HG03103 (cell line): ENCODE measurements around the gene NUP62CL.
A peak's percentile ranks its signal among the peaks of the same experiment; 100 is the strongest.
"Not testable (repeated sequence)": the region's sequence is repeated elsewhere in the genome, so short reads cannot be mapped to it uniquely, and the experiment has no call there.

ENCODE experiments used
- ATAC-seq: cut with Tn5 transposase; IDR thresholded peaks from one replicate; pipeline ENCODE4 v1.9.1; 2021; ENCODE audit warnings: low read depth; ENCODE audit not compliant: unreplicated experiment

The NUP62CL gene

DNA sequence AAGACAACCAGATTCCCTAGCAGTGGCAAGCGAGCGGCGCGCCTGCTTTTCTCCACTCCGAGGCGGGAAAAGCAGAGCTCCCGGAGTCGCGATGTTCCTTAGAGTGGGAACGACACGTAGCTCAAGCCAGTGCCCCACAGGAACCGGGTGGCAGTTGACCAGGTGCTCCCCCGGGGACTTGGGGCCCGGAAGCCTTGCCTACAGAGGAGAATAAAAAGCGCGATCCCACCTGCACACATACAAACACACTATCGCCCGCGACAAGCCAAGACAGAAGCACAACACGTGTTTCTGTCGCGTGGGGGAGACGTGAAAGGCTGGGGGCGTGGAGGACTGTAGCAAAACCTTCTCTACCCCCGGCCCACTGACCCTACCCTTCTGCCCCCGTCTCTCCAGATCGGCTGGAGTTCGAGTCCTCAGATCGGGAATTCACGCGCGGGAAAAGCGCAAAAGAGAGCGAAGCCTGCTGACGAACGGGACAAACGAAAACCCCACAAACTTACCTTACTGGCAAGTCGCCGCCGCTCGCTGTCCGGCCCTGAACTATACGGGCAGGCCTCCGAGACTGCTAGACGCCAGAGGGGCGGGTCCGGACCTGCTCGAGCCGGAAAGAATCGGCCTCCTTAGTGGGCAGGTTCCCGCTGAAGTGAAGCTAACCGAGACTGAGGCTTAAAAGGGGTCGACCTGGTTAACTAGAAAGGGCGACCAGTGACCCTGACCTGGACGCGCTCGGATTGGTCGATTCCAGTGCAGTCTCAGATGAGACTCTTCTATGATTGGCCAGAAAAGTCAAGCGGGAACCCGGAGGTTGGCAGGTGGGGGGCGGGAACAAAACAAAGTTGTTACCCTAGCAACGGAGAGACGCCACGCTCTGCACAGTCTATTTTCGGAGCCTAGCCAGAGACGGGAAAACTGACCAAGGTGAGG lies at the start of gene NUP62CL, which contains the start of gene DNAAF6:
NUP62CL (minus strand) TSS at position 664 of the 927 bp plus-strand sequence. CDS start 31,287 bp downstream, outside the sequence.
DNAAF6 (plus strand) TSS at position 842 of the 927 bp plus-strand sequence. CDS start 6,265 bp downstream, outside the sequence.
- peak; percentile 98 for ATAC-seq

GRCh38 chrX:107228486-107228819 lies 22.2 kb upstream of the NUP62CL start:
- ATAC-seq: no peak

- no peak for ATAC-seq
Observed at GRCh38 chrX:107227780-107228485, 21.7 kb upstream of the NUP62CL start.

DNA sequence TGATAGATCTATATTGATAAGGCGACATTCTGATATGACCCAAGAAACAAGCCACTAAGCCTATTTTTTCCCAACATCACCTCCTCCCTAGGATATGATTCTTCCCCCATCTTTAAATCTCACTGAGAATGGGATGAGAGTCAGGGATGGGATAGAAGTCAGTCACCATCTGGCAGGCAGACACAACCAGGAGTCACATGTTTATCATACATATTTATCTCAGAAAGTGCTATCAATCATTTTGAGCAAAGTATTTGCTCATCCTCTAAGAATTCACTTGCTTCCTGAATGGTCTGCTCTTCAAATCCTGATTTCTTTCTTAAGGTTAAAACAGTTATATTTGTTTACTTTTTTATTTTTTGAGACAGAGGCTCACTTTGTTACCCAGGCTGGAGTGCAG lies 20.5 kb upstream of the NUP62CL start:
- no peak for ATAC-seq

DNA sequence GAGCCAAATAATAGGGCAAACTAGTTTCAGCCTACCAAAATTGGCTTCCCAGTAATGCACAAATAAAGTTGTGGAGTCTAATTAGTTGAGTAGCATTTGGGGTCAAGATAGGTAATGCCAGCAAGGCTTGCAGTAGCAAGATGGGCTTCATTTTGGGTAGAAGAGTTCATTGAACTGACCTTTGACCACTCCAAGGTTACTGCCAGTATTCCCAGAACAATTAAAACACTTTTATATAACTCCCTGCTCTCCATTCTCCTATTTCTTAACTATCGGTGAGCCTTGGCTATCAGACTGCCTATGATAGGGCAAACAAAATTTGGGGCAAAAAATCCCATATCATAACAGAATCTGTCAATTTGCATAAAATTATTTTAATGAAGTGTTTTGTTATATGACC lies 7.2 kb upstream of the NUP62CL start:
- ATAC-seq: no peak

DNA sequence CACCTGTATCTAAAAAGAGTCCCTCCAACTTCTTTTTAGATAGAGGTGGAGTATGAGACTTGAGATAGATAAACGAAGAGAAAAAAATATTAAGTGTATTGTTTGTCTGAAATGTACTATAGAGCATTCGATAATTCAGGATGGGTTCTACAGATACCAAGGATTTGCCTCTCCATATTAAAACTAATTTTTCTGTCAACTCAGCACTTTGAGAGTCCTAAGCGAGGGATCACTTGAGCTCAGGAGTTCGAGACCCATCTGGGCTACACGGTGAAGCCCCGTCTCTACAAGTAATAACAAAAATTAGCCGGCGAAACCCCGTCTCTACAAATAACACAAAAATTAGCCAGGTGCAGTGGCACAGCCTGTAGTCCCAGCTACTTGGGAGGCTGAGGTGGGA lies 1.7 kb upstream of the NUP62CL start:
- ATAC-seq: no peak

- no peak for ATAC-seq
Observed at GRCh38 chrX:107207089-107207488, 856 bp upstream of the NUP62CL start.

DNA sequence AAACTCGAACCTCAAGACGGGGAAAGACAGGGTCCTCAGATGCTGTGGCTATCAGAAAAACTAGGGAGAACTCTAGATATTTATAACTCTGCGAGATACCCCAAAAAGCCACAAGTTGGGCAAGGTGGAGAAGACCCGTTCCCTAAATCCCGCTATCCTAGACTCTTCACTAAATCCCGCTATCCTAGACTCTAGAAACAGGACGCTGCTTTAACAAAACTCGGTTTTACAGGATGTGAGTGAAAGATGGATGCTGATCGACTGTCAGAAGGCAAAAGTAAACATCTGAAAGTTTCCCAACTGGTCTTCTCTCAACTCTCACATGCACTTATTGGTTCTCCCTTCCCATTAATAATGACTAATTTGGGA lies 448 bp upstream of the NUP62CL start:
- no peak for ATAC-seq

- no peak for ATAC-seq
Observed at GRCh38 chrX:107204068-107204605, 2.1 kb downstream of the NUP62CL start.

DNA sequence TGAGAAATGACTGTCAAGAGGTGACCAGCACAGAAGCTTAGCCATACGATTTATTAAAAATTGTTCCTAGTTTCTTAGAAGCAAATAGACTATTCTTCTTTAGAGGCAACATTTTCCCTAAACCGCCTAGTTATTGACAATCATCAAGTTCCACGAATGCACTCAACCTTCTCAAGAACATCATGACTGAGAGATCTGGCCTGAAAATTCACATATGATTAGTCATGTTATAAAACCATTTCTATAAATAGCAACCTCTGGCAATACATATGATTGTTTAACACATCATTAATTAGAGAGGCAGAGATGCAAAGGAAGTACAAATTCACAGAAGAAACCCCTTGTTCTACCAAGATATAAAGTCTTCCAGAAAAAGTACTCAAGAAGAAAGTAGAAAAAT lies 6.7 kb downstream of the NUP62CL start:
- no peak for ATAC-seq

DNA sequence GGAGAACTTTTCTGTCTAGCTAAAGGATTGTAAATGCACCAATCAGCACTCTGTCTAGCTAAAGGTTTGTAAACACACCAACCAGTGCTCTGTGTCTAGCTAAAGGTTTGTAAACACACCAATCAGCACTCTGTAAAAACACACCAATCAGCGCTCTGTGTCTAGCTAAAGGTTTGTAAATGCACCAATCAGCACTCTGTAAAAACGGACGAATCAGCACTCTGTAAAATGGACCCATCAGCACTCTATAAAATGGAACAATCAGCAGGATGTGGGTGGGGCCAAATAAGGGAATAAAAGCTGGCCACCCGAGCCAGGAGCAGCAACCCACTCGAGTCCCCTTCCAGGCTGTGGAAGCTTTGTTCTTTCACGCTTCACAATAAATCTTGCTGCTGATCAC lies 8.2 kb downstream of the NUP62CL start:
- not testable (repeated sequence) for ATAC-seq

- no peak for ATAC-seq
Observed at GRCh38 chrX:107197319-107197718, 8.9 kb downstream of the NUP62CL start.

GRCh38 chrX:107171369-107172102 lies 34.7 kb downstream of the NUP62CL start:
- no peak for ATAC-seq

DNA sequence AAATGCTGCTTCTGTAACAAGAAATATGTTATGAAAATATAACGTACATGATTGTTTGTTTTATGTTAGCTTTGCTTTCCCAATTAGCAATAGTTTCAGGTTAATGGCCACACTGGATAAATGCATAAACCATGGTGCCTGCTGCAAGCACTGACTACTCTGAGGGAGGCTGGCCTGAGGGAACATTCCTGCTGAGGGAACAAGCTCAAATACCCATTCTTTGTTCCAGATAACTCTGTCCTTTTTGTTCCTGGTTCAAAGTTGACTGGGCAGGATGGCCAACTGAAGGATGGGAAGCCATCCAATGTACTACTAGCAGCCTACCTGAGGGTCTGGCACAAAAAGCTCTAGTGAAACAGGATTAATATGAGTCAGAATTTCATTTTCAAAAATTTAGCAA lies 37.5 kb downstream of the NUP62CL start:
- ATAC-seq: no peak

- no peak for ATAC-seq
Observed at GRCh38 chrX:107168257-107168656, 38.0 kb downstream of the NUP62CL start.

DNA sequence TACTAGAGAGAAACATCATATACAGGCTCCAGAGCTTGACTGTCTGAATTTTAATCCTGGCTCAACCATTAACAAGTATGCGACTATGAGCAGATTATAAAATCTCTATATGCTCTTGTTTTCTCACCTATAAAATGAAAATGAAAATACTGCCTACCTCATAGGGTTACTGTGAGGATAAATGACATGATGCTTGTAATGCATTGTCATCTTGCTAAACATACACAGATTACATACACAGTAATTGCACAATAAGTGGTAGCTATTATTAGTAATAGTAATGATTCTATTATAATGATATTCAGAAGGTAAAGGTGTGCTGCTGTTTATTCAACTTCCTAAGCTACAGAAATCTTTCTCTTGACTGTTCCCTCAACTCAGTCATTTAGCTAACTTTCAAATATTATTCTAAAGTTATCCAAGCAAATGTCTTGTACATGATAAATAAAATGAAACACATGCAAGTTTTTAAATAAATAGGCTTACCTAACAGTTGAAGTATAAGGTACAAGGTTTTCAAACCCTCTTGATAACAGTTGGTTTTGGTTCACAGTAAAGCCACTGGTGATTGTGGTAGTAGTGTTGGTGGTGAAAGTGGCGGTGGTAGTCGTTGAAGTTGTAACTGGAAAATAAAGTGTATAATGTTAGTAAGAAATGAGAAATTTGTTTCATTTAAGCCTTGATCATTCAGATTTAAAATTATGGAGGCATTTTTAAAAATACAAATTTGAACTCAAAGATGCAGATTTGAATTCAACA lies 38.9 kb downstream of the NUP62CL start:
- no peak for ATAC-seq

DNA sequence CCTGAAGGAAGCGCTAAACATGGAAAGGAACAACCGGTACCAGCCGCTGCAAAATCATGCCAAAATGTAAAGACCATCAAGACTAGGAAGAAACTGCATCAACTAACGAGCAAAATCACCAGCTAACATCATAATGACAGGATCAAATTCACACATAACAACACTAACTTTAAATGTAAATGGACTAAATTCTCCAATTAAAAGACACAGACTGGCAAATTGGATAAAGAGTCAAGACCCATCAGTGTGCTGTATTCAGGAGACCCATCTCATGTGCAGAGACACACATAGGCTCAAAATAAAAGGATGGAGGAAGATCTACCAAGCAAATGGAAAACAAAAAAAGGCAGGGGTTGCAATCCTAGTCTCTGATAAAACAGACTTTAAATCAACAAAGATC lies 48.6 kb downstream of the NUP62CL start:
- not testable (repeated sequence) for ATAC-seq

GRCh38 chrX:107155621-107156430 lies 50.4 kb downstream of the NUP62CL start:
- ATAC-seq: not testable (repeated sequence)
